ENCODE data around the gene ROPN1B.

ROPN1B gene

GRCh38 chr3:126005951-126006350, 37.0 kb downstream of the ROPN1B start:
- DNase-seq (ENCODE audit: low read depth) = no peak

DNA sequence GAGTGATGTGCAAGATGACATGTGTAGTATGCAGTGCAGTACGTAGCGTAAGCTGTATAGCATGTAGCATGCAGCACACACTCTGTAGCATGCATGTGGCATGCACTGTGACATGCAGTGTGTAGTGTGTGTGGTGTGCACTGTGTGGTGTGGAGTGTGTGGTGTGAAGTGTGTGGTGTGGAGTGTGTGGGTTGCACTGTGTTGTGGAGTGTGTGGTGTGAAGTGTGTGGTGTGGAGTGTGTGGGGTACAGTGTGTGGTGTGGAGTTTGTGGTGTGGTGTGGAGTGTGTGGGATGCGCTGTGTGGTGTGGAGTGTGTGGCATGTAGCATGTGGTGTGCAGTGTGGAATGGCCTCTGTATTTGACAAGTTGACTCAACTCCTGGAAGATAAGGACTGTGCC, 39.2 kb downstream of the ROPN1B start:
- DNase-seq (ENCODE audit: low read depth) = no peak

DNA sequence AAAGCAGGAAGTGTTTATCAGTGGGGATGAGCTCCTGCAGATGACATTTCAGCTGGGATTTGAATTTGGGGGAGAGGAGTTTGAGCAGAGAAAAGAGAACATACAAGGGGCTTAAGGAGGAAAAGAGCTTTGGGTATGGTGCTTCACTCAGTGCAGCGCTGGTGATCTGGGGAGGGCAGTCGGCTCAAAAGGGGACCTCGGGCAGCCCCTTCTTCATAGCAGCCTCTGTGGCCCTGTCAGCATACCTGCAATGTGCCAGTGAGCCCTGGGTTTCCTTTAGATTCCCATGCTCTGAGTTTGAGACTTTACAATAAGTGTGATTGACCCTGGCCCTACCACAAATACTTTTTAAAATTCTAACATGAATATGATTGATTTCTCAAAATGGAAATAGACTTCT, 40.2 kb downstream of the ROPN1B start:
- no peak for DNase-seq (ENCODE audit: low read depth)

DNA sequence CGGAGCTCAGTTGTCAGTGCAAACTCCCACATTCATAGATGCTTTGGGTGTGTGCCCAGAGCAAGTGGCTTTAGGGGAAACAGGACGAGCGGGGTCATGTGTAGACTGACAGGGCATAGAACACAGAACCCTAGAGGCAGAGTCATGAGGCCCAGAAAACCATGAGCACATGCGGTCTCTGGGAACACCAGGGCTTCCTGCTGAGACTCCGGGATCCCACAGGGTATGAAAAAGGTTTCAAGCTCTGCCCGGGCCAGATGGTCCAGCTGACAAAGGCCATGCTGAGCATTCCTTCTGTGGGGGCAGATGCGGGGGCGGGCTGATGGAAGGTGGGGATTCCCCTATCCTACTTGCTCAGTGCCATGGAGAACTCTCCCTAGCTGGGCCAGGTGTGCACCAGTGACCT, 44.8 kb downstream of the ROPN1B start:
- DNase-seq (ENCODE audit: low read depth) = no peak

DNA sequence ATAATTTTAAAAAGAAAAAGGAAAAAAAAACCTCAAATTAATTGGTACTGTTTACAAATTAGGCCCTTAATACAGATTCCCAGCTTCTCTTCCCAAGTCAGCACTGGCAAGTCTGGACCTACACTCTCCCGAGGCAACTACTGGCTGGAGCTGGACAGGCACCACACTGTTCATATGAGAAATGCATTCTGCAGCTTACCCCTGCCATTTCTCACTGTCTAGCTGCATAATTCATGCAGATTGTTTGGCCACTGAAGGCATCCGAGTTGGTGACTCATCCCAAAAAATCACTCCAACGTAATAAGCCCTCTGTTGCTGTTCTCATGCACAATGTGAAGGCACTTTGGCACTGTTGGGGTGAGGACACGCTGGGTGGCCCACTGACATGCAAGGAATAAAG, 45.3 kb downstream of the ROPN1B start:
- no peak for DNase-seq (ENCODE audit: low read depth)

GRCh38 chr3:126015075-126015474, 46.1 kb downstream of the ROPN1B start:
- no peak for DNase-seq (ENCODE audit: low read depth)

DNA sequence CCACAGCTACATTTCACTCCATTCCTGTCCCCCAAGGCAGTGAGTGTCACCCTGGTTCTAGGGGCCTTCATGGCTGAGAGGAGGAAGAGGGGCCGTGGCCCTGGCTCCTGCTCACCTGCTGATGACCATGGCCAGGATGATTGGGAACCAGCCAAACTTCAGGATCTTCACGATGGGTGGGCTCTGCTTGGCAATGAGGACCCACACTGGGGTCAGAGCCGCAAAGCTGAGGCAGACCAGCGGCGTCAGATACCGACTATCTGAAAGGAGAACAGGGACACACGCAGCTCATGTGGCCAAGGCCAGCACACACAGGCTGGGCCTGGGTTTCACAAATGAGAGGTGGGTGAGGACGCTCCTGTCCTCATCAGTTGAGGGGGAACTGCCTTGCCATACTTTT, 47.6 kb downstream of the ROPN1B start:
- no peak for DNase-seq (ENCODE audit: low read depth)

DNA sequence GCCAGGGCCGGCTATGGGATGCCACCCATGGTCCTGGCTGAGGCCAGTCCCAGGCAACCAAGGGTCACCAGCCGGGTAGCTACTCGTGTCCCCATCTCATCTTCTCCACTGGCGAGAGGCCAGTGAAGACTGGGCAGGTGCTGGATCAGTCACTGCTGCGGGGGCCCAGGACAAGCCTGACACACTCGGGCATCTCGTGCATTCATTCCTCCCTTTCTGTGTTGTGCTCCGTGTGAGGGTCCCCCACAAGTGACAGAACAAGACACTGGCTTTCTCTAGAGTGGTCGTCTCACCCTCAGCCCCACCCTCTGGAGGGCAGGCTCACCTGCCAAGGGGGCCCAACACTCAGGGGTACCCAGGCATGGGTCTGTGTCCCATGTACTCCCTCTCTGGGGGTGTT, 48.4 kb downstream of the ROPN1B start:
- no peak for DNase-seq (ENCODE audit: low read depth)

DNA sequence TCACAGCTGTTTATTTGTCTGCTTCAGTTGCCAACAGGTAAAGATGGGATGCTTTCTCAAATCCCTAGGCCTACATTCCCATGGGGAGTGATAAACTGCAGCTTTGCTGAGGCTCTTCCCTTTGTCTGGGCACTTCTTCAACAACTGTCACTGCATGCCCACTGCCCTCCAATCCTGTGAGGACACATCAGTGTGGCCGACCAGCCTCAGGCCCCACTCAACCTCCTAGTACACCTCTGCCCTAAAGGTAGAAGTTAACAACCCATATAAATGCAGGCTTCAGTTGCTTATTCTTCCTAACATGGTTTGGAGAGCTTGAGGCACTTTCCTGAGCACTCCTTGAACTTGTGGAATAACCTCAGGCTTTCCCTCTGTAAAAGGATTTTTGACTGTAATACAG, 49.6 kb downstream of the ROPN1B start:
- no peak for DNase-seq (ENCODE audit: low read depth)

DNA sequence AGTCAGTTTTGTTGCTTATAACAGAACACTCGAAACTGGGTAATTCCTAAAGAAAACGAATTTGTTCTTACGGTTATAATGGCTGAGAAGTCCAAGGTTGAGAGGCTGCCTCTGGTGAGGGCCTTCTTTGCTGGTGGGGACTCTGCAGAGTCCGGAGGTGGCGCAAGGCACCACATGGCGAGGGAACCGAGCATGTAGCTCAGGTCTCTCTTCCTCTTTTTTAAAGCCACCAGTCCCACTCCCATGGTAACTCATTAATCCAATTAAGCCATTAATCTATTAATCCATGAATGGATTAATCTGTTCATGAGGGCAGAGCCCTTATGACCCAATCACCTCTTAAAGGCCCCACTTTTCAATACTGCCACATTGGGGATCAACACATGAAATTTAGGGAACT, 50.0 kb downstream of the ROPN1B start:
- DNase-seq (ENCODE audit: low read depth) = no peak

- DNase-seq (ENCODE audit: low read depth) = no peak
Measured at GRCh38 chr3:126019683-126020082, 50.7 kb downstream of the ROPN1B start.

DNA sequence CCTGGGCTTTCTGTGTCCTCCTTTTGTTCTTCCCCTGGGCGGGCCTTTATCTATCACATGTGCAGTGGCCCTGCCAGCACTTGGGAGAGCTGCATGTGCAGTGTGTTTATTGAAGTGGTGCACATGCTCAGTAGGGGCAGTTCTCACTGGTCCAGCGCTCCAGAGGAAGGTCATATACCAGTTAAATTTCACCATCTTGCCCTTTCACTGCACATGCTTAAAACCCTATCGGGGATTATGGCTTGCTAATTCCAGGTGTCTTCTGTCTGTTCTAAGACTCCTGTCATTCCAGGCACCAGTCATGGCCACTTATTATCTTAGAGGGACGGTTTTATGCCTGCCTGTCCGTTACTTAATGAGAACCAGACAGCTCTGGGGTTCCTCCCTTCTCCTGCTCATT, 52.2 kb downstream of the ROPN1B start:
- no peak for DNase-seq (ENCODE audit: low read depth)

DNA sequence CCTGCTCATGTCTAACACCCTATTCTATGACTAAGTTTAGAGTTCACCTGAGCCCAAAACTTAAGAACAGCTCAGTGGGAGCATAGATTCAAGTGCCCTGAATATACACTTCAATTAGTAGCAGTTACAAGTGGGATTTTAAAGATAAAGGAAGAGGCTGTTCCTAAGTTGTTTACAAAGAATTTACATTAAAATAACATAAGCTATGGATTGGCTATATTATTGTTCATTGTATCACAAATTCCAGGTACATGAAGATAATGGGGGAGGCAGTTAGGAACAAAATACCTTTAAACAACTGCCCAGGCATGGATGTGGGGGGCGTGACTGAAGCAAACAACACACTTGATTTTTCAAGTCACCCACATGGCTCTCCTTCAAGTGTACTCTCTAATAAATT, 52.7 kb downstream of the ROPN1B start:
- no peak for DNase-seq (ENCODE audit: low read depth)

GRCh38 chr3:126022741-126023359, 53.9 kb downstream of the ROPN1B start:
- no peak for DNase-seq (ENCODE audit: low read depth)

GRCh38 chr3:126023390-126023789, 54.4 kb downstream of the ROPN1B start:
- no peak for DNase-seq (ENCODE audit: low read depth)

GRCh38 chr3:126024049-126024854, 55.3 kb downstream of the ROPN1B start:
- DNase-seq (ENCODE audit: low read depth) = no peak

- no peak for DNase-seq (ENCODE audit: low read depth)
Measured at GRCh38 chr3:126025116-126025729, 56.2 kb downstream of the ROPN1B start.

GRCh38 chr3:126025862-126026261, 56.9 kb downstream of the ROPN1B start:
- DNase-seq (ENCODE audit: low read depth) = no peak

- no peak for DNase-seq (ENCODE audit: low read depth)
Measured at GRCh38 chr3:126026277-126026751, 57.3 kb downstream of the ROPN1B start.

GRCh38 chr3:126026761-126027160, 57.8 kb downstream of the ROPN1B start:
- DNase-seq (ENCODE audit: low read depth) = no peak

GRCh38 chr3:126028096-126028495, 59.1 kb downstream of the ROPN1B start:
- no peak for DNase-seq (ENCODE audit: low read depth)

GRCh38 chr3:126029241-126029640, 60.3 kb downstream of the ROPN1B start:
- DNase-seq (ENCODE audit: low read depth) = no peak

- DNase-seq (ENCODE audit: low read depth) = no peak
Measured at GRCh38 chr3:126030455-126030854, 61.5 kb downstream of the ROPN1B start.
